SK-N-SH (cell line): ENCODE results near the gene MAP7. TPM values are rescaled to one million over a fixed set of nuclear protein-coding genes. Genes with fewer than 3 reads are reported as not detected.

Experiments
- CTCF ChIA-PET: fragments of 300-600, 350-600 bp; formaldehyde crosslinking; extraction: SDS; loops from one replicate; lab custom pipeline; 2021; lab: Yijun Ruan, JAX
- POLR2A ChIA-PET: fragments of 350-600 bp; sonication (Branson Sonifier 250); formaldehyde crosslinking; extraction: SDS; loops from one replicate; lab custom pipeline; 2020; ENCODE audit warnings: antibody characterized with exemption, inconsistent platforms; lab: Yijun Ruan, JAX
- DNase-seq: peaks from one replicate; pipeline ENCODE4 v3.0.0; 2012
- H2AFZ ChIP-seq: fragments of 200-600 bp; sonication (generic); 2 replicates; pipeline ENCODE4 v1.8.1; 2016; ENCODE audit warnings: antibody characterized with exemption, mild to moderate bottlenecking, low read depth
- H3F3A ChIP-seq: fragments of 200-600 bp; sonication (generic); replicated peaks from 2 replicates; pipeline ENCODE3; 2016; ENCODE audit warnings: antibody characterized with exemption, mild to moderate bottlenecking; ENCODE audit not compliant: insufficient read depth
- H3K27ac ChIP-seq, 2 experiments: fragments of 200-500 bp in 1 of 2; fragments of 200-600 bp in 1 of 2; sonication (Bioruptor generic) in 1 of 2; sonication (generic), shearing (Covaris generic) in 1 of 2; 2 replicates each; pipeline versions ENCODE4 v1.5.1 to v1.6.1; 2014 to 2016; ENCODE audit warnings: low read depth in 2 of 2, inconsistent platforms in 1 of 2, low read length in 1 of 2, mild to moderate bottlenecking in 1 of 2, mixed read lengths in 1 of 2
- H3K27me3 ChIP-seq: fragments of 200-600 bp; sonication (generic), shearing (Covaris generic); 2 replicates; pipeline ENCODE4 v1.6.1; 2016; ENCODE audit warnings: mixed run types; ENCODE audit not compliant: insufficient read depth
- H3K36me3 ChIP-seq, 2 experiments: fragments of 200-500 bp in 1 of 2; fragments of 200-600 bp in 1 of 2; sonication (Bioruptor generic) in 1 of 2; sonication (generic) in 1 of 2; replicated peaks in 1 of 2; 2 replicates each; pipeline versions ENCODE3 to v1.5.1; 2014 to 2016; ENCODE audit warnings: low read length in 1 of 2, mild to moderate bottlenecking in 1 of 2; ENCODE audit not compliant: insufficient read depth in 2 of 2, control insufficient read depth in 1 of 2
- H3K4me1 ChIP-seq, 2 experiments: fragments of 200-500 bp in 1 of 2; fragments of 200-600 bp in 1 of 2; sonication (Bioruptor generic) in 1 of 2; sonication (generic), shearing (Covaris generic) in 1 of 2; 2 replicates each; pipeline versions ENCODE4 v1.5.1 to v1.6.1; 2014 to 2016; ENCODE audit warnings: low read depth in 1 of 2, low read length in 1 of 2, mixed run types in 1 of 2; ENCODE audit not compliant: insufficient read depth in 2 of 2, control insufficient read depth in 1 of 2
- H3K4me2 ChIP-seq: fragments of 200-600 bp; sonication (generic), shearing (Covaris generic); 2 replicates; pipeline ENCODE4 v1.6.1; 2017; ENCODE audit warnings: mixed run types
- H3K4me3 ChIP-seq, 2 experiments: fragments of 200-500 bp in 1 of 2; fragments of 200-600 bp in 1 of 2; sonication (Bioruptor generic) in 1 of 2; sonication (generic), shearing (Covaris generic) in 1 of 2; 2 replicates each; pipeline versions ENCODE4 v1.5.1 to v1.8.1; 2014 to 2016; ENCODE audit warnings: low read depth in 2 of 2, inconsistent platforms in 1 of 2, low read length in 1 of 2, mild to moderate bottlenecking in 1 of 2, mixed read lengths in 1 of 2, moderate library complexity in 1 of 2
- H3K79me2 ChIP-seq: fragments of 200-600 bp; sonication (generic); 2 replicates; pipeline ENCODE4 v1.8.1; 2017; ENCODE audit warnings: mild to moderate bottlenecking; ENCODE audit not compliant: insufficient read depth
- H3K9ac ChIP-seq: fragments of 200-600 bp; sonication (generic); 2 replicates; pipeline ENCODE4 v1.6.1; 2017; ENCODE audit warnings: mixed run types
- H3K9me2 ChIP-seq: fragments of 200-600 bp; sonication (generic); 2 replicates; pipeline ENCODE4 v1.6.1; 2017; ENCODE audit warnings: mixed run types
- H3K9me3 ChIP-seq: fragments of 200-600 bp; sonication (generic); 2 replicates; pipeline ENCODE4 v1.6.1; 2017; ENCODE audit warnings: mixed run types, mild to moderate bottlenecking, moderate library complexity
- H4K20me1 ChIP-seq: fragments of 200-600 bp; sonication (generic); 2 replicates; pipeline ENCODE4 v1.6.1; 2017; ENCODE audit warnings: mild to moderate bottlenecking, mixed run types; ENCODE audit not compliant: insufficient read depth
- CHD2 ChIP-seq: fragments of 150-350 bp; IDR thresholded peaks from 2 replicates; pipeline ENCODE4 v1.6.1; 2018; ENCODE audit warnings: low read length; ENCODE audit not compliant: partially characterized antibody
- CTCF ChIP-seq: fragments of 200-600 bp; sonication (generic); IDR thresholded peaks from 2 replicates; pipeline ENCODE4 v1.6.1; 2017; ENCODE audit warnings: antibody characterized with exemption, mild to moderate bottlenecking, moderate library complexity
- EZH2phosphoT487 ChIP-seq: fragments of 200-600 bp; sonication (generic); IDR thresholded peaks from 2 replicates; pipeline ENCODE4 v1.6.1; 2017; ENCODE audit warnings: low read depth, mixed run types, mild to moderate bottlenecking, antibody characterized with exemption, moderate library complexity, borderline replicate concordance
- FOSL2 ChIP-seq: IDR thresholded peaks from 2 replicates; pipeline ENCODE4 v1.4.0; 2012; ENCODE audit warnings: low read depth, mild to moderate bottlenecking, moderate library complexity, borderline replicate concordance
- GABPA ChIP-seq: IDR thresholded peaks from 2 replicates; pipeline ENCODE4 v1.4.0; 2012; ENCODE audit warnings: low read depth, mild to moderate bottlenecking
- GATA2 ChIP-seq: sonication (generic); formaldehyde crosslinking; IDR thresholded peaks from 2 replicates; pipeline ENCODE4 v1.5.0; 2020; ENCODE audit warnings: mild to moderate bottlenecking, missing genetic modification reagents
- MEF2A ChIP-seq: IDR thresholded peaks from 2 replicates; pipeline ENCODE4 v1.4.0; 2012; ENCODE audit warnings: low read depth, borderline replicate concordance
- MXI1 ChIP-seq: IDR thresholded peaks from 2 replicates; pipeline ENCODE4 v1.6.1; 2012; ENCODE audit warnings: mild to moderate bottlenecking, low read depth, low read length, improper control_type of control experiment
- NFIC ChIP-seq: IDR thresholded peaks from 2 replicates; pipeline ENCODE4 v1.4.0; 2012; ENCODE audit warnings: borderline replicate concordance
- NRF1 ChIP-seq: IDR thresholded peaks from 2 replicates; pipeline ENCODE4 v1.6.1; 2012; ENCODE audit warnings: low read depth, mild to moderate bottlenecking, low read length
- REST ChIP-seq: IDR thresholded peaks from 2 replicates; pipeline ENCODE4 v1.6.1; 2012; ENCODE audit warnings: mild to moderate bottlenecking, low read depth, low read length, moderate library complexity
- RFX5 ChIP-seq: IDR thresholded peaks from 2 replicates; pipeline ENCODE4 v1.6.1; 2012; ENCODE audit warnings: mild to moderate bottlenecking, improper control_type of control experiment, low read length
- SMC3 ChIP-seq: IDR thresholded peaks from 2 replicates; pipeline ENCODE4 v1.6.1; 2012; ENCODE audit warnings: low read depth, low read length, improper control_type of control experiment
- TAF1 ChIP-seq: IDR thresholded peaks from 2 replicates; pipeline ENCODE4 v1.6.1; 2012; ENCODE audit warnings: low read depth, mild to moderate bottlenecking, low read length, moderate library complexity, borderline replicate concordance
- TEAD4 ChIP-seq: IDR thresholded peaks from 2 replicates; pipeline ENCODE4 v1.4.0; 2012; ENCODE audit warnings: mild to moderate bottlenecking, borderline replicate concordance; ENCODE audit not compliant: insufficient read depth
- USF1 ChIP-seq: IDR thresholded peaks from 2 replicates; pipeline ENCODE4 v1.4.0; 2012; ENCODE audit warnings: low read depth, borderline replicate concordance
- USF2 ChIP-seq: fragments of 150-350 bp; IDR thresholded peaks from 2 replicates; pipeline ENCODE4 v1.6.1; 2017; ENCODE audit warnings: antibody characterized with exemption, low read length, low read depth, borderline replicate concordance
- YY1 ChIP-seq: IDR thresholded peaks from 2 replicates; pipeline ENCODE4 v1.4.0; 2012; ENCODE audit warnings: low read depth, mild to moderate bottlenecking
- WGBS: methylation state at CpG from one replicate; pipeline ENCODE4 v1.1.6; 2017; ENCODE audit warnings: low lambda C conversion rate; 5-methylcytosine and 5-hydroxymethylcytosine counted together
- polyA plus RNA-seq, 3 experiments: library from polyadenylated mRNA; depleted of rRNA; stranded (reverse); fragments of >200 nt; gene quantifications; 2 replicates each; pipeline ENCODE4 v1.2.3, GENCODE V29; 2012

The MAP7 gene
- polyA plus RNA-seq, 1 of the 3 experiments (the other 2 are of a cell fraction) = 0.76 TPM

GRCh38 chr6:136470044-136470443, 80.2 kb downstream of the MAP7 start:
- H3K27ac ChIP-seq = no peak overlapping the region
- H3F3A ChIP-seq = no peaks in the 10 kb centered on the region
- no peaks in the 10 kb centered on the region for H3K9me3 ChIP-seq
- no peaks in the 10 kb centered on the region for H3K9me2 ChIP-seq
- no peaks in the 10 kb centered on the region for H3K79me2 ChIP-seq
- 66% methylated on average over 5 of the region's 5 CpGs for WGBS
- H3K9ac ChIP-seq = no peak overlapping the region
- H3K36me3 ChIP-seq = no peaks in the 10 kb centered on the region
- ChIA-PET CTCF (interaction anchor here (2.0 kb wide), 1 partner anchor 55 kb away, joined by 5 read pairs; no protein-coding TSS in a partner anchor), POLR2A (no interaction called here)
- no peaks in the 10 kb centered on the region; a peak in 2 of 4 replicates for H3K4me1 ChIP-seq
- H3K4me3 ChIP-seq = no peak overlapping the region
- no peaks in the 10 kb centered on the region for H4K20me1 ChIP-seq
- H3K4me2 ChIP-seq = no peak overlapping the region
- no peak for DNase-seq
- H3K27me3 ChIP-seq = no peaks in the 10 kb centered on the region
- TF ChIP-seq CTCF (no peak), RFX5 (no peak), MEF2A (no peak), CHD2 (no peak), TAF1 (no peak), EZH2phosphoT487 (no peak), NRF1 (no peak), GABPA (no peak), USF1 (no peak), SMC3 (no peak)
- H2AFZ ChIP-seq = no peak overlapping the region

GRCh38 chr6:136469154-136469553, 81.1 kb downstream of the MAP7 start:
- TF ChIP-seq TEAD4 = no peak
- no peak for TF ChIP-seq NFIC
- TF ChIP-seq GATA2 (CRISPR knock-in tag) = no peak
- no peak for TF ChIP-seq YY1
- TF ChIP-seq TAF1 = no peak
- no peak for TF ChIP-seq GABPA
- TF ChIP-seq MXI1 = no peak
- no peak for TF ChIP-seq REST
- TF ChIP-seq FOSL2 = no peak
- TF ChIP-seq USF2 = no peak
- H4K20me1 ChIP-seq = no peaks in the 10 kb centered on the region
- no peaks in the 10 kb centered on the region for H3K36me3 ChIP-seq
- ChIA-PET CTCF (interaction anchor here (1.3 to 2.0 kb wide), 2 partner anchors 56 to 78 kb away, joined by 5 to 6 read pairs; no protein-coding TSS in a partner anchor), POLR2A (no interaction called here)
- no peaks in the 10 kb centered on the region; a peak in 2 of 4 replicates for H3K4me1 ChIP-seq
- H3K27ac ChIP-seq = no peak overlapping the region
- H3K9me2 ChIP-seq = no peaks in the 10 kb centered on the region
- DNase-seq = no peak
- H3K79me2 ChIP-seq = no peaks in the 10 kb centered on the region
- H3K9ac ChIP-seq = no peak overlapping the region
- no peaks in the 10 kb centered on the region for H3K27me3 ChIP-seq
- H3K9me3 ChIP-seq = no peaks in the 10 kb centered on the region
- no peak overlapping the region for H3K4me2 ChIP-seq
- 59% methylated on average over 2 of the region's 2 CpGs for WGBS
- H3F3A ChIP-seq = no peaks in the 10 kb centered on the region
- H3K4me3 ChIP-seq = no peak overlapping the region
- no peak overlapping the region for H2AFZ ChIP-seq
